Glomerular visceral epithelial cell (primary cell): ENCODE results near the gene FRS3.

Experiments
- DNase-seq: peaks from one replicate; pipeline ENCODE4 v3.0.0-alpha.2; 2016; ENCODE audit errors: extremely low spot score

The FRS3 gene

DNA sequence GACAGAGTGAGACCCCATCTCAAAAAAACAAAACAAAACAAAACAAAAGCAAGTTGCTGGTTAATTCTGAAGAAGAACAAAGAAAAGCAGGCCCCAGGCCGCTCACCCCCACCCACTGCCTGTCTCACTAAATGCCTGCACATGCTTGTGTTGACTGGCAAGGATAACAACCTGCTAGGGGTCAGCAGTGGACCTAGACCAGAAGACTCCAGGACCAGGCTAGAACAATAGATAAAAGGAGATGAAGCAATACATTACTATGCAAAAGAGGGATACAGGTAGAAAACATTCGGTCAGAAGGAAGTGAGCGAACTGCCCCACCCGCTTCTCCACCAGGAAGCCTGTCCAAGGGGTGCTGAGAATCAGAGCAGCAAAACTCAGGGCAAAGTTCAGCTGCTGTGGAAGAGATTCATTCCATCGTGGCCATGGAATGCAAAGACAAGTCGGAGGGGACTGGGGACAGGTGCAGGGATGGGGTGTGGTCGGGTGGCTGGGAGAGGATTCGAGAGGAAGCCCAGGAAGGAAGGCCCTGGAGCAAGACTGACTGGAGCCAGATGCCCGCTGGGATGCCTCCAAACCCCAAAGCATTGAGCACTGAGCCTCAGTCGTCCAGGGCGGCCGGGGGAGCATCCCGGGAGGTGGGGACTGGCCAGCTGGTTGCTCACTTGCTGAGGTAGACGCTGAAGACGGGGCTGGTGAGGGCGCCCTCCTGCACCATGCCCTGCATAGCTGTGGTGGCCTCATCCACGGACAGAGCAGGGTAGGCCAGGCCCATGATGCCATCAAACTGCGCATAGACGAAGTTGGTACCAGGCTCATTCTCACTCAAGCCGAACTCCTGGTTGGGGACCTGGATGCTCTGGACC, 37.8 kb downstream of the FRS3 start:
- no peak for DNase-seq

DNA sequence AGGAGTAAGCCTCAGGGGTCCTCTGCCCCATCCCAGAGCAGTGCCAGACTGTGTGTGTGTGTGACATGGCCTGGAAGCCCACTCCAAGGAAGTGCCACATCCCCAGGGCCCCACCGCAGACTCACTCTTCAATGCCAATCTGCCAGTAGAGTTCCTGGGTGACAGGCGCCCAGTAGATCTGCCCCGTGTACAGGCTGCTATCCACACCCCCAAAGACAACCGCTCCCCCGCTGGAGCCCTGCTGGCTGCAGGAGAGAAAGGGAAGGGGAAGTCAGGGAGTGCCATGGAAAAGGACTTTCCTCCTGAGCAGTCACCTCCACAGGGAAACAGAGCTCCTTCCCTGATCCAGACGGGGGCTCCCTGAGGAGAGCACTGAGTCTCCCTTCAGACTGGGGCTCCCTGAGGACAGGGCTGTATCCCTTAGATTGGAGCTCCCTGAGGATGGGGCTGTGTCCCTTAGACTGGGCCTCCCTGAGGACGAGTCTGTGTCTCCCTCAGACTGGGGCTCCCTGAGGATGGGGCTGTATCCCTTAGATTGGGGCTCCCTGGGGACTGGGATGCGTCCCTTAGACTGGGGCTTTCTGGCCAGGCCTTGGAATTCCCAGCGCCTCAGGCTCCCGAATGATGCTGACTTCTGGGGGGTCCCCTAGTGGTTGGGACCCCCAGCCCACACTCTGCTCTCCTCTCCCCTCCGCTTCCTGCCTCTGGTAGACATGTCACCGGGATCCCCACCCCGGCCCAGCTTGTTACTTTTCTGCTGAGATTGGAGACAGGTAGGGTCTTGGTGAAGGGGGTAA, 39.1 kb downstream of the FRS3 start:
- DNase-seq = no peak

DNA sequence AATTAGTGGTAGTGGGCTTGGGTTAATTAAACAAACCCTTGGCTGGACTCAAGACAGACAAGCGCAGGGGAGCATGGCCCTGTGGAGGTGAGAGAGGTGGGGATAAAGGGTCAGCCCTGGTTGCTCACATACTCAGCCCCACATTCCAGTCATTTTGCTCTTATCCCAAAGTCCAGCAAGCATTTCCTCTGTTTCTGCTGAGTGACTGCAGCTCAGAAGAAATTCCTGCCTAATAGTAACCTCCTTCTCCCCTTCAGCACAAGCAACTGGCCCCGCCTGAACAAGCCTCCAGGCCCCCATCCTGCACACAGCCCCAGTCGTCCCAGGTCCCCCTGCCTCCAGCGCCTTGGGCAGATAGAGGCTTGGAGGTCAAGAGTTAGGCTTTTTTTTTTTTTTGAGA, 40.7 kb downstream of the FRS3 start:
- no peak for DNase-seq

DNA sequence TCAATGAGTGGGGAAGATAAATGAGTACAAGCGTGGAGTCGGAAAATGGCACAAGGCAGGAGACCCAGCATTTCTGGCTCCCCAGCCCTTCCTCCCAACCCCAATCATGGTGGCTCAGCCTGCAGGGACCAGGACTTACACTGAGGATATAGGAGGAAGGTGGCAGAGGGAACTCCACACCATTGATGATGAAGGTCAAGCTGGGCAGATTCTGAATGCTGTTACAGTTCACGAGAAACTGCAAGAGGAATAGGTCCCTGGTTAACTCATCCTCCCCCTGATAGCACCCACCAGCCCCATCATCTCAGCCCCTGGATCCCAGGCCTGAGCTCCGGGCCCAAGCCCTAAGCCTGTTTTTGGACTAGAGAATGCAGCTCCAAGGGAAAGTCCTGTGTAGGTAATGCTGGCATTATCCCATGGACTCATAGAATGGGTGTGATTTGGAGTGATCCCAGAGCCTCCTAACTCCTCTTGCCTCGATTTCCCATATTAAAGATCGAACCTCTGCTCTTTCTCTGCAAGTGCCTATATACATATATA, 42.0 kb downstream of the FRS3 start:
- DNase-seq = no peak

DNA sequence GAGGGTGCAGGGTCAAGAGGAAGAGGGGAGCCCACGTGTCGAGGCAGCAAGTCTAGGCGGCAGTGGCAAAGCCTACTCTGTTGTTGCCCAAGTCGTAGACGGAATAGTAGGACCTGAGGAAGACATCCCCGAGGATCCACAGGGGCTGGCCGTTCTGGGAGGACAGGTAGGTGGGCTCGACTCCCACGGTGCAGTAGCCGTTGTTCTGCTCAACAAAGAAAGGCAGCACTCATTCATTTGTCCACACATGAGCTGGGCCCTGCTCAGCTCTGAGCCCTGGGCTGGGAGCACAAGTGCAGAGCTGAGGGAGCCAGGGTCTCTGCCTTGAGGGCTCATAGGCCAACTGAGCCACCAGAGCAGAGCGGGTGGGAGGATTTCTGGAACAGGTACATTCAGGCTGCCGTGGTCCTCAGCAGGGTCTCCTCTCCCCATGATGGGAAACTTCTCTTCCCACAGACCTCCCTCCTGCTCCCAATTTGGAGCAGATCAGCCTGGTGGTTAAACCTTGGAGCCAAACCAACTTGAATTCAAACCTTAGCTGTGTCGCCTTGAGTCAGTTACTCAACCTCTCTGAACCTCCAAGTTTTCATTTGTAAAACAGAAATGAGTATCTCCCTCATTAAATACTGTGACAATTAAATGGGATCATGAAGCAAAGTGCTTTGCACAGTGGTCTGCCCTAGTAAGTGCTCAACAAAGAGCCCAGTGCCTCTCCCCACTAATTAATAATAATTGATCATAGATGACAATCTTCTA, 42.7 kb downstream of the FRS3 start:
- DNase-seq = no peak

DNA sequence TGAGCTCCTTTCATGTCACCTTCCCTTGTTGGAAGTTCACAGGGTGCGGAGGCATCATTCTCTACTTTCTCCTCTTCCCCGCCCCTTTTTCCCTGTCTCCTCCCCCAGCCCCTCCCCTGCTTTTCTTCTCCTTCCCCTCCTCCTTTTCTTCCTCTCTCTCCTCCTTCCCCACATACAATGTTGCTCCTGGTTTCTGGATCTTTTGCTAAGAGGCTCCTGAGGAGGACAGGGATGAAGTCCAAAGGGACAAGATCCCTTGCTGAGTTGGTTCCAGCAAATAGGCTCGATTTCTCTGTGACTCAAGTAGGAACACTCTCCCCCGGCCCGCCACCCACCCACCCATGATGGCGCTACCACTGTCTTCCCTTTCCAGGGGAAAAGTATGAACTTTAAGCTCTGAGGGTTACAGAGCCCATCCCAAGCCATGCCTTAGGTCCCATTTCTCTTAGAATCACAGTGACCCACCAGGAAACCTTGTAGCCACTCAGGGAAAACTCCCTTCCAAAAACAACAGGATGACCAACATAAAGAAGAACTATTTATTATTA, 43.4 kb downstream of the FRS3 start:
- DNase-seq = no peak

DNA sequence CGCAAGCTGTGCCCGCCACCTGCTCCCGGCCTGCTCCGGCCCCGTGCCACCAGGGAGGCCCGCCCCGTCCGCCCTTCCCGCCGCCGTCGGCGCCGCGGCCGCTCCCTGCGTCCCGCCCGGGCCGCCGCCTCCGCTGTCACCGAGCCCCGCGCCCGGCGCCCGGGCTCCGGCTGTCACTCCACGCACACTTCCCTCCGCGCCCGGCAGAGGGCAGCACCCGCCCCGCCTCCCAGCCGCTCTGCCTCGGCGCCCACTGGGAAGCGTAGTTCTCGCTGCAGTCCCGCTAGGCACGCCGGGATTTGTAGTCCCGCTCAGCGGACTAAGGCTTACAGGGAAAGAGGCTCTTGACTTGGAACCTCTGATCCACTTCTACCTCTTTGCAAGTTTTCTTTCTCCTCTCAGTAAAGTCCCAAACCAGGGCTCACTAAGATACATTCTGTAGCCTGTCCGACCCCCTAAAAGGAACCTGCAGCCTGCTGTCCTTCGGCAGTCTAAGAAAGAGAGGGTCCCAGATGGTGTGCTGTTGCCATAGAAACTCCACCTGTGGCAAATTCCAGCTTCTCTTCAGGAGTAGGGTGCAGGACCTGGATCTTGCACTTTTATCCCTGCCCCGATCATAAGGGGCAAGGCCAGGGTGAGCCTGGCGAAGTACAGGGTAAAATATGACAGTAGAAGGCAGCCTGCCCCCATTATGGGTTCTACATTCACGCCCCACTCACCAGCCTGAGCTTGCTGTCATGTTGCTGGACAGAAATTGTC, 44.1 kb downstream of the FRS3 start, which contains the start of gene TFEB:
TSS of gene TFEB (minus strand) at position 182 of the 759 bp plus-strand sequence. CDS start 44,395 bp downstream, outside the sequence.
- peak; percentile 89 for DNase-seq

DNA sequence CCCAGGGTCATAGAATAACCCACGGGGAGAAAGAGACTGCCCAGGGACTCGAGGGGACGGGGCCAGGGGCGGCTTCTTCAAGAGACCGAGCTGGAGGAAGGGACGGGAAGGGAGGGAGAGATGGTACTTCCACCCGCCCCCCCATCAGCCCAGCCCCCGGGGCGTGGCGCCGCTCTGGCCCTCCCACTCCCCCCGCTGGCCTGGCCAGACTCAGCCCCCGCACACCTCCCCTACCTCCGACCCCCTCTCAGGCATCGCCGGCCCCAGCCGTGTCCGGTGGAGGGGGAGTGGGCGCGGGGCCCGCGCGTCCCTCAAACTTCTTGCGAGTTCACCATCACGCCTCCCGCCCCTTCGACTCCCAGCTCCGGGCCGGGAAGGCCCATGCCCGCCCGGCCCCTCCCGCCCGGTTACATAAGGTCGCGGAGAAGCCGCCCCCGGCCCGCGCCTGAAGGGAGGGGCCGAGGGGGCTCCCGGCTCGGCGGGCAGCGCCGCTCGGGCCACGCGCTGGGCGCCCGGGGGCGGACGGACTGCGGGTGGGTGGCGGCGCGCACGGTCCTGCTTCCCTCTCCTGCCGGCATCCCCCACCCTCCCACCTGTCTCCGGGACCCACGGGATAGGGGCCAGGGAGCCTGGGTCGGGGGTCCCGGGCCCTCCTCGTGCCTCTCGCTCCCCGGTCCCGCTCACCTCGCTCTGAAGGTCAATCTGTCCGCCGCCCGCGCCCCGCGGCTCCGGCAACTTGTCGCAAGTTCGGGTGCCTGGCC, 44.9 kb downstream of the FRS3 start:
- peak; percentile 83 for DNase-seq

DNA sequence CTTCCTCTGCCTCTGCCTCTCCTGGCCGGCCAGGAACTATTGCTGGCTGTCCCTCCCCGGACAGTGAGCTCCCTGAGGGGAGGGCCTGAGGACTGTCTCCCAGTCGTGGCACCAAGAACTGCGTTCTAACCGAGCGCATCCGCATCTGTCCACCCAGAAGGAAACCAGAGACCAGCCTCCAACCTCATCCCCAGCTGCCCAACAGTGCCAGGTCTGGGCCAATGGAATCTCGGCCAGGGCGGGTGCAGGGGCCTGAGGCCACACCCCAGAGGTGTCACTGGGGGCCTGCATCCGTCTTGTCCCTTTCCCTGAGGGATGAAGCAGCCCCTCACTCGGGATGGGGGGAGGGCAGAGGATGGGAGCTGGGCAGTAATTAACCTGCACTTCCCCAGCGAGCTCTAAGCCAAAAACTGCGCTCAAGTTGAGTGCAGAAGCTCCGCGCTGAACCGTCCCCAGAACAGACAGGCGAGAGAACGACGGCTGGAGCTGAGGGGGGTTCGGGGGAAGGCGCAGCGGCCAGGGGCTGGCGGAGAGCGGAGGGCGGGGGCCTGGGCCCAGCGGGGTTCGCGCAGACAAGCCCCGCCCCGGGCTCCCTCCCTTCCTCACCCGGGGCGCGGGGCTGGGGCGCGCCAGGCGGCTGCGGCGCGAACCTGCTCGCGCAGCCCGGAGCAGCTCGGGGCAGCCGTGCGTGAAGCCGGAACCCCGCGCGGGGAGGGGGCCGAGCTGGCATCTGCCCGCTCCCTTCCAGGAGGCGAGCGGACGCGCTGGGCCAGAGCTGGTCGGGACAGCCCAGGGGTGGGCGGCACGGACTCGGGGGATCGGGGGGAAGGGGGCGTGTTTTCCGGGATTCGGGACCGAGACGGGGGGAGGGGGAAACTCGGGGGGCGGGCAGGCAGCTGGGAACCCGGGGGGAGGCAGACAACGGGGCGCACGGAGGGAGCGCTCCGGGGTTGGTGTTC, 45.7 kb downstream of the FRS3 start:
- peak; percentile 85 for DNase-seq

DNA sequence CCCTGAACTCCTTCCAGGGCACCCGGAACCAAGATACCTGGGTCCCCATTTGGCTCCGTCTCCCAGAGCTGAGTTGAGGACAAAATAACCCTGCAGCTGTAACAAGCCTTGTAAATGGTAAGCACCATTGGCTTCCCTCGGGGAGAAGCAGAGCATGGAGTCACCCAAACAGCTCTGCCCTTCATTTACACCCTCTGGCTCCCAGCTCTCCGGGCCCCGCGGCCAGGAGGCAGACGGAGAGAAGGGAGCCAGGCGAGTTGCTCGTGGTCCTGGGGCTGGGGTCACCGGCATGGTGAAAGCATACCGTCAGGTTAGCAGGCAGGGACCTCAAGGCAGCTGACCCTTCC, 46.4 kb downstream of the FRS3 start:
- DNase-seq = no peak

DNA sequence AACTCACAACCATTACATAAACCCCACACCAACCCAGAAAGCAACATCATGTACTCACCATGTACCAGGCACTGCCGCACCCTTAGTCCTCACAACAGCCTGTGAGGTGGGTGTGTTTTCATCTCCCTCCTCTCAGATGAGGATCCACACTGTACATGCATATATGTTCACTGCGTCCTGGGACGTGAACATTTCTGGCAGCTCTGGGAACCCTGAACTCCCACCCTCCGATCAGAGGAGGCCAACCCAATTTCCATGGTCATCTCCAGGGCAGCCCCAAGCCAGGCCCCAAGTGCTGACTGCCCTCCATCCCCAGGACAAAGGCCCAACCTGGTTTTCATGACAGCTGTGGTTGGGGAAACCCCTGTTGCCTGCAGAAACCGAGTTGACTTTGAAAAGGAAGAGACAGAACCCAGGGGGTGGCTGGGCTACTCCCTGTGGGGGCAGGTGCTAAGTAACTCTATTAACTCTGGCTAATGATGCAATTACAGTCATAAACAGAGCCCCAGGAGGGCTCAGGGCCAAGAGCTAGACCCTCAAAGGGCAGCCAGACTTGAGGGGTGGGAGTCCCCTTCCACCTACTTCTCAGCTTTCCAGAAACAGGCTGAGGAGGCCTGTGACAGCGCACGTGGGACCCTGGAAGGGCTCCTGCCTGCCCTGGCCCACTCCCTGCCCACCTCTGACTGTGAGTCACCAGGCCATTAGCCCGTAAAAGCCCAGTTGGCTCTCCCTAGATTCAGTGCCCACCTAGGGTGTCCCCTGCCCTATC, 46.9 kb downstream of the FRS3 start:
- peak; percentile 72 for DNase-seq

DNA sequence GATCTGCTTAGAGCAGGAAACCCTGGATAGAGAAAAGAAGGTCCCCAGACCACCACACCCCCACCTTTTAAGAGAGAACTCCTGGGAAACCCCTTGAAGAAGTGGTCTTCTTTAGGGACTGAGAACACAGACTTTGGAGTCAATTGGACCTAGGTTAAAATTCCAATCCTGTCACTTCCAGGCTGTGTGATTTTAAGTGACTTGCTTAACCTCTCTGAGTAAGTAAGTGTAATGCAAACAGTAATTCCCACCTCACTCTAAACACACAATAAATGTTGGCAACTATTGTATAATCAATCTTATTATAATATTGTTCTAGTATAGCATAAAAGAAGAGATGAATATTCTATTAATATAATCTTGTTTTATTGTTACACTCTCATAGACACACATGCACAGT, 47.6 kb downstream of the FRS3 start:
- no peak for DNase-seq

DNA sequence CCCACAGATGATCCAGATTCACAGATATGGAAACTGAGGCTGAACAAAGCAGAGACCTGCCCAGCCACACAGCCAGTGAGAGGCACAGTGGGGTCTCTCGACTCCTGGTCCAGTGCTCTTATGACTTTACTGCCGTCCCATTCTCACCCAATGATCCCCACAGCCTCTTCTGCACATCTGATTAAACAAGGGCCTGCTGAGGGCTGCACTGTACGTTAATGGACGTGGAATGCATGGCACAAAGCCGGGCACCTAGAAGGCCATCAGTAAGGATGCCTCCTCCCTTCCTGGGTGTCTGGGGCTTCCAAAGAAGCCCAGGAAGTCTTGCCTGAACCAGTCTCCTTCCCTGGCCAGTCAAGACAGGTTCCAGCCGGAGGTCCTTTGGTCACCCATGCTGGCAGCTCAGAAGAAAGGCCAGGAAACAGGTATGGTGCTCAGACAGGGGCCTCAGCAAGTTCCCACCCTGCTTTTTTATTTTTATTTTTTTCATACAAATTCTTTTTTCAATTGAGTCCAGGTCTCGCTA, 48.1 kb downstream of the FRS3 start:
- no peak for DNase-seq

DNA sequence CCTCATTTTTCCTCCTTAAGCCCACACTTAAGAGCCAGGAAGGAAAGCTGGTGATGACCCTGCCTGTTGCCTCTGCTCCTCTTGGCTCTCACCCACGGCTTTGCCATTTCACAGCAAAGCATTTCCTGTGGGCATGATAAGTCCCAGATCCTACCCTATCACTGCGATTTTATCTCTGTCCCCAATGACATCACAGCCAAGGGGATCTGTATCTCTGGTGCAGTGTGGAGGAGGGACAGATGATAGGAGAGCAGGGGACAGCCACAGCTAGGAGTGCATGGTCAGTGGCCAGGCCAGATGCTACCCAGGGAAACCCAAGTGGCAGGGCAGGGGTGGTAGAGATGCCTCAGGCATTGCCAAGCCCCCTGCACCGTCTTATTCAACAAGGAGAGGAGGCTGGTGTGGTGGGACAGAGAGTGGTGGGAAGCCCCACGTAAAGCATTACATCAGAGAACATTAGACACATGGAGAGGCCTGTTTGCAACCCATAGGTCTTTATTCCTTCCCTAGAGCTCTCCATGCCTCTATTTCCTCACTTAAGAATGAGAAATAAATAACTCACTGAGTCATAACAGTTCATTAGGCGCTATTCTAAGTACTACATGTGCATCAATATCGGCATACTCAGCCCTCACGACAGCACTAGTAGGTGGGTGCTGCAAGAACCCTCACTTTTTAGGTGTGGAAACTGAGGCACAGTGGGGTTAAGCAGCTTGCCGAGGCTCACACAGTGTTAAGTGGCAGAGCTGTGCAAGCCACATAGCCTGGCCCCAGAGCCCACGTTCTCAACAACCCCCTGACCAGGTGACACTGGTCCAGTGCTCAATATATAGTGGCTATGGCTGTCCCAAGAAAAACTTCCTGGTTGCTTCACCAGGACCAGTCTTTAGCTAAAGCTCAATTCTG, 48.9 kb downstream of the FRS3 start:
- no peak for DNase-seq

DNA sequence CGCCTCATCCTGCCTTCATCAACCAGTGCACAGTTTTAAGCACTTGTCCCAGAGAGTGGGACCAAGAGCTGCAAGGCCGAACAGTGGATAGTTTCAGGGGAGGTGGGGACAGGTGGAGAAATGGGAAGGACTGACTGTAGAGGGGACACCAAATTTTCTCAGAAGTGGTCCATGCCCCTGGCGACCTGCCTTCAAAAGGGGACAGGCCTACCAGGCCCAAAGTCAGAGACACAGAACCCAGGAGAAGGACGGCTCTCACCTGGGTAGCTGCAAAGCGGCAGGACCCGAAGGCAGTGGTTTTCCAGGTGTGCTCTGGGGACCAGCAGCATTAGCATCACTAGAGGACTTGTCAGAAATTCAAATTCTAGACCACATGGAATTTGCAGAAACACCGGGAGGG, 50.1 kb downstream of the FRS3 start:
- DNase-seq = no peak

DNA sequence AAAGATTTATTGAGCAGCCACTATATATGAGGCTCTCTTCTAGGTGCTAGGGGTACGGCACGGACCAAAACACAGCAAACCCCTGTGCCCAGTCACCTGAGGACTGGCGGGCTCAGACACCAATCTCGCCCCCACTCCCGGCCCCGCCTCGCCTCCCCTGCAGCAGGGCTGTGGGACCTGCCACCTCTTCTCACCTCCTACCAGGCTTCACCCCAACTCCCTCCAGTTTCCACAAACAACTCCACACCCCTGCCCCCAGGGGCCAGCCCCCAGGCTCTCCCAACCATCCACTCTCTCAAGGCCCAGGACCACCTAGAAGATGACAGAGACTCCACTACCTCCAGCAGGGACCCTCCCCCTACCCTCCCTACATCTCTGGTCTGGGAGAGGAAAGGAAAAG, 50.7 kb downstream of the FRS3 start:
- DNase-seq = no peak
